ENCODE measurements around the gene CRMP1. TPM values are rescaled to one million over a fixed set of nuclear protein-coding genes. Genes with fewer than 3 reads are reported as not detected.

CRMP1 gene
- total and polyA plus RNA-seq, 2 donors (not counting 3 experiments of a cell fraction or from before 2014, with no cell fraction given), result 0.06 TPM; not detected in 1

- Histone ChIP-seq H2AFZ (ENCODE audit: low read depth, low read length) (no peak overlapping the region), H4K20me1 (replicated peaks; ENCODE audit: control insufficient read depth, extremely low read depth, insufficient read depth, low read length) (no peaks in the 10 kb centered on the region), H3K79me2 (ENCODE audit: control insufficient read depth, insufficient read depth, low read length) (no peaks in the 10 kb centered on the region), H3K9me3 (replicated peaks; ENCODE audit: control insufficient read depth, insufficient read depth, low read length) (no peaks in the 10 kb centered on the region), H3K36me3 (ENCODE audit: control insufficient read depth in 2 of 2, extremely low read depth in 1 of 2, insufficient read depth in 2 of 2, low read length in 2 of 2) (no peaks in the 10 kb centered on the region), H3K27ac (ENCODE audit: insufficient read depth, low read depth, low read length) (no peak overlapping the region), H3K4me2 (ENCODE audit: insufficient read depth, low read length) (no peak overlapping the region), H3K27me3 (ENCODE audit: control insufficient read depth in 2 of 2, insufficient read depth in 2 of 2, low read length in 2 of 2) (no peaks in the 10 kb centered on the region), H3K9me1 (replicated peaks; ENCODE audit: control insufficient read depth, extremely low read depth, insufficient read depth, low read length) (no peaks in the 10 kb centered on the region), H3K4me3 (replicated peaks in 1 of 3; ENCODE audit: insufficient read depth in 1 of 3, low read depth in 1 of 3, low read length in 3 of 3) (no peak overlapping the region), H3K9ac (replicated peaks; ENCODE audit: extremely low read depth, insufficient read depth, low read length) (no peak overlapping the region), H3K4me1 (ENCODE audit: control insufficient read depth, extremely low read depth, insufficient read depth, low read length) (no peaks in the 10 kb centered on the region)
- ChIA-PET CTCF (no interaction called here), POLR2A (no interaction called here)
- TF ChIP-seq JUN (IDR thresholded peaks at IDR 0.05; ENCODE audit: borderline replicate concordance, insufficient read depth, insufficient read length, low read depth) (no peak), EZH2 (IDR thresholded peaks at IDR 0.05; ENCODE audit: borderline replicate concordance, low read depth, low read length, severe bottlenecking) (no peak), CTCF (IDR thresholded peaks at IDR 0.05; ENCODE audit: extremely low read depth in 1 of 2, insufficient read depth in 1 of 2, low read depth in 1 of 2, low read length in 2 of 2) (no peak), GATA2 (IDR thresholded peaks at IDR 0.05; ENCODE audit: insufficient read depth, insufficient read length, low read depth, low read length) (no peak), MAX (IDR thresholded peaks at IDR 0.05; ENCODE audit: insufficient read depth, insufficient read length) (no peak), POLR2AphosphoS5 (IDR thresholded peaks at IDR 0.05; ENCODE audit: insufficient read depth, low read depth, low read length) (no peak), POLR2A (IDR thresholded peaks at IDR 0.05; ENCODE audit: low read depth, low read length) (no peak), FOS (IDR thresholded peaks at IDR 0.05; ENCODE audit: borderline replicate concordance, insufficient read depth, low read length) (no peak), MYC (IDR thresholded peaks at IDR 0.05; ENCODE audit: low read depth, low read length) (no peak)
- DNase-seq (ENCODE audit: low read depth, low spot score) (no peak), FAIRE-seq (no peak)
- no TSS peak for BruUV-seq (replicated peaks)
- dilution Hi-C loops (cut with MboI; ENCODE audit: extremely low pct_ligation_motif_present, low sequenced_read_pairs), result no loop called here
- intact Hi-C loops (cut with micrococcal nuclease), result no loop called here
These were observed 37.6 kb upstream of the CRMP1 start for GRCh38 chr4:5930456-5930855.
